ENCODE measurements around the gene ZBTB7B. TPM values are rescaled to one million over a fixed set of nuclear protein-coding genes. Genes with fewer than 3 reads are reported as not detected.
"Not testable (repeated sequence)": the region's sequence is repeated elsewhere in the genome, so short reads cannot be mapped to it uniquely, and the experiment has no call there.

ZBTB7B gene
- total RNA-seq, 4 donors from 2014 or later, result 44.6 to 53.4 (median 49.5) TPM

DNA sequence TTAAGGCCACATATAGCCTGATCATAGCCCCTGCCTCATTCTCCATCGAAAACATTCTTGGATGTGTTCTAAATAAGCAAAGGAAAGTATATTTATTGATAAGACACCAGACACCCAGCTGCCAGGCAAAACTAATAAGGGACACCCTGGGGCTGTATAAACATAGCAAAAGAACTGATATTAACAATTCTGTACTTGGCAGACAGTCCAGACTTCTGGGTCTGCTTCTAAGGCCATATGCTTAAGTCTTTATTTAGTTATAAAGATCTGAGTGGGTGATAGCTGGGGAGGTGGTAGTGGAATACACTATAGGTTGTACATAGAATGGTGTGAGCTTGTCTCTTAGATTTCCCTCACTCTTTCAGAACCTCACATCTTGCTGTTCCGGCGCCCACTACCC is 24.2 kb upstream of the ZBTB7B start:
- peaks cover 0 to 5% (median 0%) of the 10 kb centered on the region in 3 donors for H3K36me3 ChIP-seq
- H3K27me3 ChIP-seq, result no peaks in the 10 kb centered on the region
- H3K27ac ChIP-seq, result no peak overlapping the region
- no peak overlapping the region for H3K4me3 ChIP-seq
- TF ChIP-seq POLR2A (IDR thresholded peaks at IDR 0.05) (no peak), EP300 (IDR thresholded peaks at IDR 0.05) (no peak), CTCF (IDR thresholded peaks at IDR 0.05) (no peak)
- DNase-seq (ENCODE audit: low spot score in 2 of 2), result no peak
- WGBS, 2 donors, result 95% methylated on average over 3 of the region's 3 CpGs
- peaks cover 0 to 25% (median 7%) of the 10 kb centered on the region in 4 donors for H3K4me1 ChIP-seq
- no peaks in the 10 kb centered on the region for H3K9me3 ChIP-seq

DNA sequence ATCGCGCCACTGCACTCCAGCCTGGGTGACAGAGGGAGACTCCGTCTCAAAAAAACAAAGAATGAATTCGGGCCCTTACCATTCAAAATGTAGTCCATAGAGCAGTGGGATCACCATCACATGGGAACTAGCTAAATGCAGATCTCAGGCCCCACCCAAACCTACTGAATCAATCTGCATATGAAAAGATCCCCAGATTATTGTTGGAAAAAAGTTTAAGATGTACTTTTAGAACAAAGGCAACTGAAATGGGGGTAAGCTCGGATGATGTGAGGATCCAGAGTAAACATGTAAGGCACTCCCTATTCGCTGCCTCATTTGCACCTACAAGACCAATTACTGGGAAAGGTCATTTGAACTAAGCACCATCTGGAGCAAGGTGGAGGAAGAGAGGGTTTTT is 20.3 kb upstream of the ZBTB7B start:
- TF ChIP-seq EP300 (IDR thresholded peaks at IDR 0.05) (no peak), CTCF (IDR thresholded peaks at IDR 0.05) (no peak)
- WGBS, 2 donors, result 63 to 65% methylated on average over 6 of the region's 6 CpGs
- no peaks in the 10 kb centered on the region for H3K9me3 ChIP-seq
- DNase-seq (ENCODE audit: low spot score in 2 of 2), result no peak
- peaks cover 3 to 24% (median 13%) of the 10 kb centered on the region in 4 donors for H3K4me1 ChIP-seq
- H3K27ac ChIP-seq, result peak overlapping the region in 2 of 4 donors; percentile 7 to 85
- H3K4me3 ChIP-seq, result peak overlapping the region in 3 of 4 donors; percentile 49 to 86 (median 74)
- no peaks in the 10 kb centered on the region for H3K27me3 ChIP-seq
- H3K36me3 ChIP-seq, result peaks cover 0 to 17% (median 0%) of the 10 kb centered on the region in 3 donors

DNA sequence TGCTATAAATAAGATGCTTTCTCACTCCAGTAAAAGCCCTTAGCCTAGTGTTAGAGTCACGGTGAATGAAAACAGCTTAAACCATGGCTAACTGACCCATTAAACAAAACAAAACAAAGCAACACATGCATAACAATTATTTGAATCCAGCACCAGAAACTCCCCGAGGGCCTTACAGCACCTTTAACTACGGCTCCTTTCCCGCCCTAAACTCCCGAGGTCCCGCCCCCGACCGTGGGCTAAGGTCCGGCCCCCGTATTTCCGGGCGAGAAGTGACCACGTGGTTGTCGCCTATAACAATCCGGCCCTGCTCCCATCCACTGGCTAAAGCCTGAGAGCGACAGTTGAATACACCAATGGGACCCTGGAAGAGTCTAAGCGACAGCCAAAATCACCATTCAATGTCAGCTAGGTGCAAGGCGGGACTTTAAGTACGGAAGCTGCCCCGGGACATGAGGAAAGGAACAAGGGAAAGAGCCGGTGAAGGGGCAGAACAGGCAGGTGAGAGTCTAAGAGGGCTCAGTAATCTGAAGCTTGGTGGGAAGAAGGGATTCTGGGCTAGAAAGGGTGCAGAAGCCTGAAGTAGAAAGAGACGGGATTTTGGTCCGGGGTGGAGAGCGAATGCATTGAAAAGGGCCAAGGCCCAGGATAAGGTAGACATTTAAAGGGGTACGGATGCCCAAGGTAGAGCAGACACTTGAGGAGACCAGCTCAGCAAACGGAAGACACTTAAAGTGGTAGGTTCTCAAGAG is 19.5 kb upstream of the ZBTB7B start, which contains the start of gene FLAD1:
FLAD1 (plus strand) TSS at position 448 of the 752 bp plus-strand sequence. CDS start 351 bp downstream, outside the sequence.
- H3K27ac ChIP-seq, result peak within 1 kb of the TSS; percentile 15 to 85 (median 72)
- H3K4me3 ChIP-seq, result peak within 1 kb of the TSS; percentile 49 to 86 (median 72)
- H3K27me3 ChIP-seq, result no peaks in the 10 kb centered on the region
- peak; percentile 92 to 100 for DNase-seq (ENCODE audit: low spot score in 2 of 2)
- peak in 2 of 5 experiments; percentile 30 to 61 for TF ChIP-seq CTCF (IDR thresholded peaks at IDR 0.05)
- peak in 1 of 2 donors; percentile 42 for TF ChIP-seq POLR2A (IDR thresholded peaks at IDR 0.05)
- peak; percentile 71 to 90 for TF ChIP-seq EP300 (IDR thresholded peaks at IDR 0.05)
- H3K36me3 ChIP-seq, result peaks cover 0 to 24% (median 0%) of the 10 kb centered on the region in 3 donors
- peaks cover 3 to 26% (median 13%) of the 10 kb centered on the region in 4 donors for H3K4me1 ChIP-seq
- 0% methylated on average over 26 of the region's 26 CpGs for WGBS, 2 donors
- no peaks in the 10 kb centered on the region for H3K9me3 ChIP-seq

- H3K9me3 ChIP-seq, result no peaks in the 10 kb centered on the region
- peak overlapping the region; percentile 49 to 86 (median 72) for H3K4me3 ChIP-seq
- DNase-seq (ENCODE audit: low spot score in 2 of 2), result no peak
- H3K36me3 ChIP-seq, result peaks cover 0 to 28% (median 0%) of the 10 kb centered on the region in 3 donors
- H3K27me3 ChIP-seq, result no peaks in the 10 kb centered on the region
- peaks cover 3 to 29% (median 13%) of the 10 kb centered on the region in 4 donors for H3K4me1 ChIP-seq
- WGBS, 2 donors, result 16 to 26% methylated on average over 12 to 16 of the region's 17 CpGs
- peak overlapping the region in 3 of 4 donors; percentile 72 to 85 (median 73) for H3K27ac ChIP-seq
- no peak for TF ChIP-seq POLR2A (IDR thresholded peaks at IDR 0.05)
- TF ChIP-seq EP300 (IDR thresholded peaks at IDR 0.05), result no peak
- no peak for TF ChIP-seq CTCF (IDR thresholded peaks at IDR 0.05)
Measured at GRCh38 chr1:154983776-154984466, 18.7 kb upstream of the ZBTB7B start.

GRCh38 chr1:154986736-154987135 is 15.9 kb upstream of the ZBTB7B start:
- 85 to 88% methylated on average over 4 of the region's 4 CpGs for WGBS, 2 donors

More at GRCh38 chr1:154986736-154987135, 15.9 kb upstream of the ZBTB7B start:
- Histone ChIP-seq H3K4me1 (peaks cover 3 to 29% (median 13%) of the 10 kb centered on the region in 4 donors), H3K36me3 (peaks cover 0 to 54% (median 0%) of the 10 kb centered on the region in 3 donors)
- H3K9me3 ChIP-seq; H3K27ac ChIP-seq; DNase-seq (ENCODE audit: low spot score in 2 of 2); H3K27me3 ChIP-seq; H3K4me3 ChIP-seq: not testable (repeated sequence)

All from tibial nerve (tissue), 4 donors.